ENCODE data around the gene USF3. TPM values are rescaled to one million over a fixed set of nuclear protein-coding genes. Genes with fewer than 3 reads are reported as not detected.

Gene USF3
- polyA plus RNA-seq, 2 of the 4 experiments (the other 2 are of a cell fraction) = 1.9 to 11.3 TPM

DNA sequence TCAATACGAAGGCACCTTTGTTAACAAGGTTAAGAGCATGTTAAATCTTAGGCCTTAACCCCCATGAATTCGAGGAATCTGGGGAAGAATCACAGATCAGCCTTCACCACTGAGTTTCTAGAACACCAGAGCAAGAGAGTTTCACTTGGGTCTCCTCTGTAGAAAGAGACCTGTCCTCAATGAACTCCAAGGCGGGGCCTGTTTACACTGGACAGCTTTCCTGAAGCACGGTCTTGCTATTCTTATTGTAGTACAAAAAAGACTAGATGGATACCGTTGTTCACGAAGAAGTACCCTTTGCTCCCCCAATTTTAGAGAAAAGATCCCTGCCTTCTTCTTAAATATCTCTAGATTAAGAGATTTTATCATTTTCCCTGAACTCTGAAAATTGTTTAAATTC lies 64.9 kb downstream of the USF3 start:
- CTCF ChIA-PET = interaction anchor here (0.7 to 5.1 kb wide), 3 partner anchors 139 to 344 kb away, joined by 3 to 35 read pairs (median 4); no protein-coding TSS in a partner anchor
- FAIRE-seq = no peak
- WGBS (ENCODE audit: missing lambda C conversion rate) = 77% methylated on average over 6 of the region's 6 CpGs

DNA sequence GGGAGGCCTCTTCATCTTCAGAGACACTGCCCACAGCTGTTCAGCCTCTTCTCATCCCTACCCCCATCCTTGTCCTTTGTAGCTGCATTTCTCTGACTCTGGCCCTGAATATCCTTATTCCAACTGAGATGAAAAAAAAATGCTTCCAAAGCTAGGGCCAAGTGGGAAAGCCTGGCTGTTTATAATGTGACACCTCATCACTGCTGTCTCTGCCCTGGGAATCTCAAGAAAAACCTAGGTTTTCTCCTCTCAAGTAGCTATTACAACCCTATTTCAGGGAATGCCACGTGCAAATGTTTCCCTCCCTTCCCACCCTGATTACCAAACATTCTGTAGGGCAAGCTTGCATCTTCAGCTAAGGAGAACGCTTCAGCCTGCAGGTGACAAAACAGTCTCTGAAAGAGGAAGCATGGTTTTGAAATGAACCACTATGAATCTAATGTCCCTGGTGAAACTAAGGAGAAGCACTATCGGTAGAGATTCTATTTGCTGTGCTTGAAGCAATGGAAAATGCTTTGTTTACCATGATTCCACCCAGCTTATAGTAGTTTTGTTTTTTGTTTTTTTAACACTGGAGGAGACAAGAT lies 65.4 kb downstream of the USF3 start:
- Histone ChIP-seq H3K27ac (no peak overlapping the region), H3K4me2 (no peak overlapping the region), H3K4me3 (no peak overlapping the region), H3K4me1 (no peaks in the 10 kb centered on the region), H3K9me3 (no peaks in the 10 kb centered on the region)
- CTCF ChIA-PET = interaction anchor here (0.8 to 5.1 kb wide), 6 partner anchors 42 to 595 kb away, joined by 3 to 35 read pairs (median 4); no protein-coding TSS in a partner anchor
- DNase-seq (ENCODE audit: low read depth in 1 of 2, low spot score in 1 of 2) = no peak
- no peak for FAIRE-seq
- no peak for ATAC-seq
- 65% methylated on average over 3 of the region's 3 CpGs for WGBS (ENCODE audit: missing lambda C conversion rate)
- TF ChIP-seq ZC3H11A (IDR thresholded peaks at IDR 0.05) (no peak), ZNF302 (CRISPR knock-in tag; IDR thresholded peaks at IDR 0.05) (no peak), TFCP2L1 (CRISPR knock-in tag; IDR thresholded peaks at IDR 0.05) (no peak), HDAC2 (IDR thresholded peaks at IDR 0.05) (no peak), POLR2A (IDR thresholded peaks at IDR 0.05; ENCODE audit: low read length) (no peak), POLR2AphosphoS2 (conservative IDR thresholded peaks at IDR 0.05; ENCODE audit: low read length) (no peak)
- TF ChIP-seq, protein P1, sequence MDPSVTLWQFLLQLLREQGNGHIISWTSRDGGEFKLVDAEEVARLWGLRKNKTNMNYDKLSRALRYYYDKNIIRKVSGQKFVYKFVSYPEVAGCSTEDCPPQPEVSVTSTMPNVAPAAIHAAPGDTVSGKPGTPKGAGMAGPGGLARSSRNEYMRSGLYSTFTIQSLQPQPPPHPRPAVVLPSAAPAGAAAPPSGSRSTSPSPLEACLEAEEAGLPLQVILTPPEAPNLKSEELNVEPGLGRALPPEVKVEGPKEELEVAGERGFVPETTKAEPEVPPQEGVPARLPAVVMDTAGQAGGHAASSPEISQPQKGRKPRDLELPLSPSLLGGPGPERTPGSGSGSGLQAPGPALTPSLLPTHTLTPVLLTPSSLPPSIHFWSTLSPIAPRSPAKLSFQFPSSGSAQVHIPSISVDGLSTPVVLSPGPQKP (IDR thresholded peaks at IDR 0.05; ENCODE audit: low read depth, low read length) = no peak
- TF ChIP-seq, protein P2, sequence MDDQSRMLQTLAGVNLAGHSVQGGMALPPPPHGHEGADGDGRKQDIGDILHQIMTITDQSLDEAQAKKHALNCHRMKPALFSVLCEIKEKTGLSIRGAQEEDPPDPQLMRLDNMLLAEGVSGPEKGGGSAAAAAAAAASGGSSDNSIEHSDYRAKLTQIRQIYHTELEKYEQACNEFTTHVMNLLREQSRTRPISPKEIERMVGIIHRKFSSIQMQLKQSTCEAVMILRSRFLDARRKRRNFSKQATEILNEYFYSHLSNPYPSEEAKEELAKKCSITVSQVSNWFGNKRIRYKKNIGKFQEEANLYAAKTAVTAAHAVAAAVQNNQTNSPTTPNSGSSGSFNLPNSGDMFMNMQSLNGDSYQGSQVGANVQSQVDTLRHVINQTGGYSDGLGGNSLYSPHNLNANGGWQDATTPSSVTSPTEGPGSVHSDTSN (IDR thresholded peaks at IDR 0.05) = no peak
- POLR2A ChIA-PET = no interaction called here

More for the DNA sequence above, 64.9 kb downstream of the USF3 start:
- no peaks in the 10 kb centered on the region for H3K4me1 ChIP-seq
- POLR2A ChIA-PET = no interaction called here
- no peak overlapping the region for H3K4me2 ChIP-seq
- ATAC-seq = no peak
- no peak overlapping the region for H3K4me3 ChIP-seq
- DNase-seq (ENCODE audit: low read depth in 1 of 2, low spot score in 1 of 2) = no peak
- H3K9me3 ChIP-seq = no peaks in the 10 kb centered on the region
- TF ChIP-seq CHD2 (IDR thresholded peaks at IDR 0.05; ENCODE audit: low read length, partially characterized antibody) (no peak), EHF (CRISPR knock-in tag; IDR thresholded peaks at IDR 0.05) (no peak), FOSL2 (IDR thresholded peaks at IDR 0.05) (no peak), FOSL2 (CRISPR knock-in tag; IDR thresholded peaks at IDR 0.05) (no peak), GATA3 (IDR thresholded peaks at IDR 0.05; ENCODE audit: borderline replicate concordance) (no peak)
- TF ChIP-seq, protein P3, sequence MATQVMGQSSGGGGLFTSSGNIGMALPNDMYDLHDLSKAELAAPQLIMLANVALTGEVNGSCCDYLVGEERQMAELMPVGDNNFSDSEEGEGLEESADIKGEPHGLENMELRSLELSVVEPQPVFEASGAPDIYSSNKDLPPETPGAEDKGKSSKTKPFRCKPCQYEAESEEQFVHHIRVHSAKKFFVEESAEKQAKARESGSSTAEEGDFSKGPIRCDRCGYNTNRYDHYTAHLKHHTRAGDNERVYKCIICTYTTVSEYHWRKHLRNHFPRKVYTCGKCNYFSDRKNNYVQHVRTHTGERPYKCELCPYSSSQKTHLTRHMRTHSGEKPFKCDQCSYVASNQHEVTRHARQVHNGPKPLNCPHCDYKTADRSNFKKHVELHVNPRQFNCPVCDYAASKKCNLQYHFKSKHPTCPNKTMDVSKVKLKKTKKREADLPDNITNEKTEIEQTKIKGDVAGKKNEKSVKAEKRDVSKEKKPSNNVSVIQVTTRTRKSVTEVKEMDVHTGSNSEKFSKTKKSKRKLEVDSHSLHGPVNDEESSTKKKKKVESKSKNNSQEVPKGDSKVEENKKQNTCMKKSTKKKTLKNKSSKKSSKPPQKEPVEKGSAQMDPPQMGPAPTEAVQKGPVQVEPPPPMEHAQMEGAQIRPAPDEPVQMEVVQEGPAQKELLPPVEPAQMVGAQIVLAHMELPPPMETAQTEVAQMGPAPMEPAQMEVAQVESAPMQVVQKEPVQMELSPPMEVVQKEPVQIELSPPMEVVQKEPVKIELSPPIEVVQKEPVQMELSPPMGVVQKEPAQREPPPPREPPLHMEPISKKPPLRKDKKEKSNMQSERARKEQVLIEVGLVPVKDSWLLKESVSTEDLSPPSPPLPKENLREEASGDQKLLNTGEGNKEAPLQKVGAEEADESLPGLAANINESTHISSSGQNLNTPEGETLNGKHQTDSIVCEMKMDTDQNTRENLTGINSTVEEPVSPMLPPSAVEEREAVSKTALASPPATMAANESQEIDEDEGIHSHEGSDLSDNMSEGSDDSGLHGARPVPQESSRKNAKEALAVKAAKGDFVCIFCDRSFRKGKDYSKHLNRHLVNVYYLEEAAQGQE (IDR thresholded peaks at IDR 0.05) = no peak; the same call in 1 of the 2 replicates
- TF ChIP-seq, protein P4, sequence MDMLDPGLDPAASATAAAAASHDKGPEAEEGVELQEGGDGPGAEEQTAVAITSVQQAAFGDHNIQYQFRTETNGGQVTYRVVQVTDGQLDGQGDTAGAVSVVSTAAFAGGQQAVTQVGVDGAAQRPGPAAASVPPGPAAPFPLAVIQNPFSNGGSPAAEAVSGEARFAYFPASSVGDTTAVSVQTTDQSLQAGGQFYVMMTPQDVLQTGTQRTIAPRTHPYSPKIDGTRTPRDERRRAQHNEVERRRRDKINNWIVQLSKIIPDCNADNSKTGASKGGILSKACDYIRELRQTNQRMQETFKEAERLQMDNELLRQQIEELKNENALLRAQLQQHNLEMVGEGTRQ (IDR thresholded peaks at IDR 0.05) = no peak
- no peak overlapping the region for H3K27ac ChIP-seq
